Measurements from ENCODE around the gene FHAD1.
"Not testable (repeated sequence)": the region's sequence is repeated elsewhere in the genome, so short reads cannot be mapped to it uniquely, and the experiment has no call there.

FHAD1 gene

GRCh38 chr1:15304708-15305467 is 57.9 kb downstream of the FHAD1 start:
- Histone ChIP-seq H3K27me3 (ENCODE audit: control insufficient read depth, insufficient read depth, low read length) (peaks cover 4% of the 10 kb centered on the region), H3K36me3 (ENCODE audit: insufficient read depth, low read length) (no peaks in the 10 kb centered on the region), H3K4me3 (ENCODE audit: low read length) (no peak overlapping the region), H3K4me2 (ENCODE audit: low read length) (no peak overlapping the region), H3K4me1 (ENCODE audit: control insufficient read depth, insufficient read depth, low read length) (peaks cover 6% of the 10 kb centered on the region), H3K9me3 (replicated peaks; ENCODE audit: low read length) (no peaks in the 10 kb centered on the region), H3K9ac (ENCODE audit: low read depth, low read length) (no peak overlapping the region)

DNA sequence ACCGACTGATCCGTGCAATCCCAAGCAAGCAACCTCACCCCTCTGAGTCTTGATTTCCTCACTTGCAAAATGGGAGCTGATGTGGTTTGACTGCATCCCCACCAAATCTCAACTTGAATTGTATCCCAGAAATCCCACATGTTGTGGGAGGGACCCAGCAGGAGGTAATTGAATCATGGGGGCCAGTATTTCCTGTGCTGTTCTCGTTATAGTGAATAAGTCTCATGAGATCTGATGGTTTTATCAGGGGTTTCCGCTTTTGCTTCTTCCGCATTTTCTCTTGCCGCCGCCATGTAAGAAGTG is 58.4 kb downstream of the FHAD1 start:
- Histone ChIP-seq H3K9ac (ENCODE audit: low read depth, low read length) (no peak overlapping the region), H3K4me1 (ENCODE audit: control insufficient read depth, insufficient read depth, low read length) (peaks cover 6% of the 10 kb centered on the region), H3K27me3 (ENCODE audit: control insufficient read depth, insufficient read depth, low read length) (peaks cover 3% of the 10 kb centered on the region), H3K4me3 (ENCODE audit: low read length) (no peak overlapping the region), H3K9me3 (replicated peaks; ENCODE audit: low read length) (no peaks in the 10 kb centered on the region), H3K4me2 (ENCODE audit: low read length) (no peak overlapping the region), H3K36me3 (ENCODE audit: insufficient read depth, low read length) (no peaks in the 10 kb centered on the region)

GRCh38 chr1:15306352-15306751 is 59.3 kb downstream of the FHAD1 start:
- H3K36me3 ChIP-seq (ENCODE audit: insufficient read depth, low read length); H3K9me3 ChIP-seq (replicated peaks; ENCODE audit: low read length); H3K4me2 ChIP-seq (ENCODE audit: low read length); H3K9ac ChIP-seq (ENCODE audit: low read depth, low read length); H3K4me1 ChIP-seq (ENCODE audit: control insufficient read depth, insufficient read depth, low read length); H3K4me3 ChIP-seq (ENCODE audit: low read length); H3K27me3 ChIP-seq (ENCODE audit: control insufficient read depth, insufficient read depth, low read length): not testable (repeated sequence)

- Histone ChIP-seq H3K36me3 (ENCODE audit: insufficient read depth, low read length) (no peaks in the 10 kb centered on the region), H3K9me3 (replicated peaks; ENCODE audit: low read length) (peaks cover 5% of the 10 kb centered on the region), H3K9ac (ENCODE audit: low read depth, low read length) (no peak overlapping the region), H3K4me2 (ENCODE audit: low read length) (no peak overlapping the region), H3K4me3 (ENCODE audit: low read length) (no peak overlapping the region), H3K4me1 (ENCODE audit: control insufficient read depth, insufficient read depth, low read length) (peaks cover 6% of the 10 kb centered on the region), H3K27me3 (ENCODE audit: control insufficient read depth, insufficient read depth, low read length) (peaks cover 3% of the 10 kb centered on the region)
These were observed 61.1 kb downstream of the FHAD1 start for GRCh38 chr1:15308135-15308534.

DNA sequence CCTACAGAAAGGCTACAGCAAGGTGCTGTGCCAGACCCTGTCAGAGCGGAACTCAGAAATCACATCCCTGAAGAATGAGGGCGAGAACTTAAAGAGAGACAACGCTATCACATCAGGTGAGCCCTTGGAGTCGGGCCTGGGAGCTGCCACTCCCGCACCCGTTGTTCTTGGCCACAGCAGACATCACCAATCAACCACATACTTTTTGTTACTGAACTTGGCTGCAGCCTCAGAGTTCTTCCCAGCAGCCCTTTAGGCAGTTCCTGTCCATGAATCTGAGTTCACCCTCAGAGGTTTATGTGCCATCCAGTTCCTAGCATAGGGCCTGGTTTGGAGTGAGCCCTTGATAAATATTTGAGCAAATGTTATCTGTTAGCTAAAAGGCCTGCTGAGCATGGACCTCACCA is 61.6 kb downstream of the FHAD1 start:
- H3K9ac ChIP-seq (ENCODE audit: low read depth, low read length) = no peak overlapping the region
- H3K36me3 ChIP-seq (ENCODE audit: insufficient read depth, low read length) = no peaks in the 10 kb centered on the region
- H3K9me3 ChIP-seq (replicated peaks; ENCODE audit: low read length) = peaks cover 5% of the 10 kb centered on the region
- no peak overlapping the region for H3K4me3 ChIP-seq (ENCODE audit: low read length)
- peaks cover 6% of the 10 kb centered on the region for H3K4me1 ChIP-seq (ENCODE audit: control insufficient read depth, insufficient read depth, low read length)
- H3K4me2 ChIP-seq (ENCODE audit: low read length) = no peak overlapping the region
- H3K27me3 ChIP-seq (ENCODE audit: control insufficient read depth, insufficient read depth, low read length) = peaks cover 3% of the 10 kb centered on the region

DNA sequence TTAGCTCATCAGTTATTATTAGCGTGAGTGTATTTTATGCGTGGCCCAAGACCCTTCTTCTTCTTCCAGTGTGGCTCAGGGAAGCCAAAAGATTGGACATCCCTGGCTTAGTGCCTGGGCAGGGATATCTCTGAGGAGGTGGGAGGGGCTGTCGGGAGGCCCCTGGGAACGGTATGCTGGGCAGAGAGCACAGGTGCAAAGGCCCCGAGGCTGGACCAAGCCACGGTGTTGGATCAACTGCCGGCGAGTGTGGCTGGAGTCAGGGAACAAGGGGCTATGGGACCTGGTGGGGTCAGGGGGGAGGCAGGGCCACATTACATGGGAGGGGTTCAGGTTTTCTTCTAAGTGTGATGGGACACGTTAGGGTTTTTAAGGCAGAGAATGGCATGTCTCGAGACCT is 62.7 kb downstream of the FHAD1 start:
- no peak overlapping the region for H3K4me2 ChIP-seq (ENCODE audit: low read length)
- H3K27me3 ChIP-seq (ENCODE audit: control insufficient read depth, insufficient read depth, low read length) = peaks cover 3% of the 10 kb centered on the region
- no peak overlapping the region for H3K4me3 ChIP-seq (ENCODE audit: low read length)
- H3K36me3 ChIP-seq (ENCODE audit: insufficient read depth, low read length) = no peaks in the 10 kb centered on the region
- H3K4me1 ChIP-seq (ENCODE audit: control insufficient read depth, insufficient read depth, low read length) = peaks cover 6% of the 10 kb centered on the region
- H3K9me3 ChIP-seq (replicated peaks; ENCODE audit: low read length) = peaks cover 5% of the 10 kb centered on the region
- H3K9ac ChIP-seq (ENCODE audit: low read depth, low read length) = no peak overlapping the region

GRCh38 chr1:15310544-15310943 is 63.5 kb downstream of the FHAD1 start:
- H3K27me3 ChIP-seq (ENCODE audit: control insufficient read depth, insufficient read depth, low read length) = peaks cover 3% of the 10 kb centered on the region
- H3K9me3 ChIP-seq (replicated peaks; ENCODE audit: low read length) = peaks cover 5% of the 10 kb centered on the region
- no peak overlapping the region for H3K4me3 ChIP-seq (ENCODE audit: low read length)
- no peak overlapping the region for H3K9ac ChIP-seq (ENCODE audit: low read depth, low read length)
- peaks cover 1% of the 10 kb centered on the region for H3K4me1 ChIP-seq (ENCODE audit: control insufficient read depth, insufficient read depth, low read length)
- no peak overlapping the region for H3K4me2 ChIP-seq (ENCODE audit: low read length)
- H3K36me3 ChIP-seq (ENCODE audit: insufficient read depth, low read length) = no peaks in the 10 kb centered on the region

GRCh38 chr1:15311122-15311822 is 64.2 kb downstream of the FHAD1 start:
- Histone ChIP-seq H3K9ac (ENCODE audit: low read depth, low read length) (no peak overlapping the region), H3K36me3 (ENCODE audit: insufficient read depth, low read length) (no peaks in the 10 kb centered on the region), H3K4me1 (ENCODE audit: control insufficient read depth, insufficient read depth, low read length) (no peaks in the 10 kb centered on the region), H3K27me3 (ENCODE audit: control insufficient read depth, insufficient read depth, low read length) (peaks cover 7% of the 10 kb centered on the region), H3K4me2 (ENCODE audit: low read length) (no peak overlapping the region), H3K9me3 (replicated peaks; ENCODE audit: low read length) (peaks cover 5% of the 10 kb centered on the region), H3K4me3 (ENCODE audit: low read length) (no peak overlapping the region)

GRCh38 chr1:15311880-15312279 is 64.9 kb downstream of the FHAD1 start:
- Histone ChIP-seq H3K9me3 (replicated peaks; ENCODE audit: low read length) (peaks cover 5% of the 10 kb centered on the region), H3K9ac (ENCODE audit: low read depth, low read length) (no peak overlapping the region), H3K4me1 (ENCODE audit: control insufficient read depth, insufficient read depth, low read length) (no peaks in the 10 kb centered on the region), H3K4me3 (ENCODE audit: low read length) (no peak overlapping the region), H3K4me2 (ENCODE audit: low read length) (no peak overlapping the region), H3K27me3 (ENCODE audit: control insufficient read depth, insufficient read depth, low read length) (peaks cover 7% of the 10 kb centered on the region), H3K36me3 (ENCODE audit: insufficient read depth, low read length) (no peaks in the 10 kb centered on the region)

DNA sequence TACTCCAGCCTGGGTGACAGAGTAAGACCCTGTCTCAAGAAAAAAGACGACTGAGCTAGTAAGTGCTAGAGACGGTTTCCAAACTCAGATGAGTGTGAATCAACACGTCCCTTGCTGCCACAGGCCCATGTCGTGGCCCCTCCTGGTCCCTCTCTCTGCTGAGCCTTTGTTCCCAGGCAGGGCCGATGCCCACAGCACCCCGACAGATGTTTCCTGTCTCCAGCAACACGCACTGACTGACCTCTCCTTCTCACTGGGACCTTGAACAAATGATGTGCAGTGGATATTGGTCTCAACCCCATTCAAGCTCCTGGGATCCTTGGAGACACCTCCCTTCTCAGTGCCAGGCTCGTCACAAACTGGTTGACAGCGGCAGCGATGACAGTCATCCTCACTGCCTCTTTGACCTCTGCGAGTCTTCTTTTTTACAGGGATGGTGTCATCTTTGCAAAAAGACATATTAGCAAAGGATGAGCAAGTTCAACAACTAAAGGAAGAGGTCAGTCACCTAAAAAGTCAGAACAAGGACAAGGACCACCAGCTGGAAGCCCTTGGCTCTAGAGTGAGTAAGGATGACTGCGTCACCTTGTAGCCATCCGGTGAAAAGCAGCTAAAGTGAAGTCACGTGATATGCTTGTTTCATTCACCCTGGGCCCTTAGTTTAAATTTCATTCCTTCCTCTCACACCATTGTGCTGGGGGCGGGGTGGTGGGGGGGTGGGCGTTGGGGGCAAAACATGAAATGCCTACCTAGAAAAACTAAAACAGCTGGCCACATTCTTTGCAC is 65.8 kb downstream of the FHAD1 start:
- no peaks in the 10 kb centered on the region for H3K36me3 ChIP-seq (ENCODE audit: insufficient read depth, low read length)
- no peak overlapping the region for H3K9ac ChIP-seq (ENCODE audit: low read depth, low read length)

DNA sequence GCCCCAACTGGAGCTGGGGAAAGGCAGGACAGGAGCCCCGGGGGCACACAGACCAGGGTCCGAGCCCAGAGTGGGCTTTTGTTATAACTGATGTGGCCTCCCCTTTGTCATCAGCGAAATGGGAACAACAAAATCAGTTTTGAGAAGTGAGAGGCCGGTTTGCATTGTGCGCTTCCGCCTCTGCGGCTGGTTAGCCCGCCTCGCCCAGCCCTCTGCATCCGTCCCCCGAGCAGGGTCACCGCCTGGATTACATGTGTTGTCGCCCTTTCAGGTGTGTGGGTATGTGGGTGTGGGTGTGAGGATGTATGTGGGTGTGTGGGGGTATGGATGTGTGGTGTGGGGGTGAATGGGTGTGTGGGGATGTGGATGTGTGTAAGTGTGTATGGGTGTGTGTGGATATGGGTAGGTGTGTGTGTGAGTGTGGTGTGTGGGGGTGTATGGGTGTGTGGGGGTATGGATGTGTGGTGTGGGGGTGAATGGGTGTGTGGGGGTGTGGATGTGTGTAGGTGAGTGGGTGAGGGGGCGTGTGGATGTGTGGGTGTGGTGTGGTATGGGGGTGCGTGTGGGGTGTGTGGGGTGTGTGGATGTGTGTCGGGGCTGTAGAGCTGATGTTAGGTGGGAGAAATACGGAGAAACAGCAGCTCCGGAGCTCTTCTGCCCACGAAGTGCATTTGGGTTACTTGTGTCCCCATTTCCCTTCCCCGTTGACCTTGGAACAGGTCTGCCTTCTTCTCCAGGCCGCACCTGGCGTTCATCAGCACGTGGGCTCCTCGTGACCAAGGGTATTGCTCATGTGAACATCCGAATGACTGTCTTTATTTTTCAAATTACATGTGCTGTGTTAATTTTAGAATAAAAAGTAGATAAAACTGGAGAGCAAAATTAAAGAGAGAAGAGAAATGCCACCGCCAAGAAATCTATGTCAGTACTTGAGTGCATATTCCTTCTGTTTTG is 67.6 kb downstream of the FHAD1 start:
- Histone ChIP-seq H3K36me3 (ENCODE audit: insufficient read depth, low read length) (no peaks in the 10 kb centered on the region), H3K4me2 (ENCODE audit: low read length) (no peak overlapping the region), H3K9me3 (replicated peaks; ENCODE audit: low read length) (peaks cover 5% of the 10 kb centered on the region), H3K4me1 (ENCODE audit: control insufficient read depth, insufficient read depth, low read length) (no peaks in the 10 kb centered on the region), H3K4me3 (ENCODE audit: low read length) (no peak overlapping the region), H3K9ac (ENCODE audit: low read depth, low read length) (no peak overlapping the region), H3K27me3 (ENCODE audit: control insufficient read depth, insufficient read depth, low read length) (peaks cover 11% of the 10 kb centered on the region)

More for the DNA sequence above, 65.8 kb downstream of the FHAD1 start:
- Histone ChIP-seq H3K4me1 (ENCODE audit: control insufficient read depth, insufficient read depth, low read length) (no peaks in the 10 kb centered on the region), H3K27me3 (ENCODE audit: control insufficient read depth, insufficient read depth, low read length) (peaks cover 14% of the 10 kb centered on the region), H3K4me2 (ENCODE audit: low read length) (no peak overlapping the region), H3K4me3 (ENCODE audit: low read length) (no peak overlapping the region), H3K9me3 (replicated peaks; ENCODE audit: low read length) (peaks cover 5% of the 10 kb centered on the region)

All from skeletal muscle satellite cell (primary cell).